Inflammatory macrophage treated with lipopolysaccharide for 1 hour (primary cell): ENCODE results near the gene UGP2.
"Not testable (repeated sequence)": the region's sequence is repeated elsewhere in the genome, so short reads cannot be mapped to it uniquely, and the experiment has no call there.

Experiments
- DNase-seq, 2 donors: peaks; one replicate each; pipeline ENCODE4 v3.0.0-alpha.2; 2020 to 2022

The UGP2 gene

DNA sequence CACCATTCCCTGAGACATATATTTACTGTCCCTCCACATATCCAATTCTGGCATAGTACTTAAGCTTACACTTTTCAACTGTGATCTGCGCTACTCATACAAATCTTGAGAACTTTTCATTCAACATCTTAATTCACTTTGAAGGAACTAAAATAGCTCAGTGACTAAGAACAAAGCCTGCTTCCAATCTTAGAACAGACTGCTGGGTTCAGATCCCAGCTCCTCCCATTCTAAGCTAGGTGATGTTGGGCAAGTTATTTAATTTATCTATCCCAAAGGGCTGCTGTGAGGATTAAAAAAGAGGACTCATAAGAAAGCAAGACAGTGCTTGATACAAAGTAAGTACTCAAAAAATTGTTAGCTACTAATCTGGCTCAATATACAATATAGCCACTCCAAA, 57.9 kb downstream of the UGP2 start:
- DNase-seq: no peak

DNA sequence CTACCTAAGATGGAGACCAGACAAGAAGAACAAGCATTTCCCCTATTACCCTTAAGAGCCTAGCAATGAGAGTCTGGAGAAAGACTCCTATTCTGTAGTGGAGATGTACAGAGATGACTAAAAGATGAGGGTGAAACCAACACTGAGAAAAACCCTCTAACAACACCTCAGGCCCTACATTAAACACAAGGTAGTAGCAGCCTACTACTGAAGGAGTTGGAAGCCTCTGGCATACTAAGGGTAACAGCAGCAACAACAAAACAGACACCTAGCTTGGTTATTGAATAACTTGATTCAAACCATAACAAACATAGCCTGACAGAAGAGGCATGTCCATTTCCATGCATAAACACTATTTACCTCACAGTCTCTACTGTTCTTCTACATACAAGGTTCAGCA, 60.5 kb downstream of the UGP2 start:
- DNase-seq: no peak

DNA sequence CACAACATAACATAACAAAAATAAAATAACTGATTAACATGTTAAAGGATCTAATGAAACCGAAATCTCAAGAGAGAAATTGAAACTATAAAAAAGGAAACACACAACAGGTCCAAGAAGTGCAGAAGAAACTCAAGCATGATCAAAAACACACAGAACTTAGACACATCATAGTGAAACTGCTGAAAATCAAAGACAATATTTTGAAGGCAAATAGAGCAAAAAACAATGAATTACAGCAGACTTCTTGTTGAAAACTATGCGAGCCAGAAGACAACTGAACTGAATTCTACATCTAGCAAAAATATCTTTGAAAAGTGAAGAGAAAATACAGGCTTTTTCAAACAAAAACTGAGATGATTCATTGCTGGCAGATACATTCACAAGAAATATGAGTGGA, 61.3 kb downstream of the UGP2 start:
- no peak for DNase-seq

DNA sequence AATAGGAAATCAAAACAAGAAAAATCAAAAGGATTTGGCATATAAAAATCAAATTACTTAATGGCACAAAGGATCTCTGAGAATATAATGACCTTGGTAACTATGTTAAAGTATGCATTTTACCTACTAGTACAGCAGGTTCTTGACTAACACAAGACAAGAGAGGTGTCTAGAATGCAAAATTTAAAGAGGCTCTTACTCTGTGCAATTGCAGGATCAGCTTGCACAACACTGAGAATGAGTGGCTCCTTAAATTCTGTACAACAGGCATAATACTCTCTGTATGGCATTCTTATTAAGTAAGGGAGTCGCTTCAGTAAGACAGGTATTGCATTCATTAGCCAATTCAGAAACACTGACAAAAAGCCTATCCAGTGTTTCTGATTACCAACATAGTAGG, 72.6 kb downstream of the UGP2 start:
- no peak for DNase-seq

GRCh38 chr2:63926815-63927214, 85.1 kb downstream of the UGP2 start:
- no peak for DNase-seq

- DNase-seq: not testable (repeated sequence)
These were observed 90.4 kb downstream of the UGP2 start for GRCh38 chr2:63932104-63932503.
